Hepatocyte (in vitro differentiated cells): ENCODE results near the gene LRRC3.

ENCODE experiments used
- CTCF ChIP-seq: fragments of 200-600 bp; sonication (generic); IDR thresholded peaks from 2 replicates; pipeline ENCODE4 v1.5.1; 2016; ENCODE audit warnings: antibody characterized with exemption, mild to moderate bottlenecking; ENCODE audit not compliant: poor library complexity
- EZH2 ChIP-seq: fragments of 200-600 bp; sonication (generic); IDR thresholded peaks from 2 replicates; pipeline ENCODE4 v1.6.1; 2016; ENCODE audit warnings: antibody characterized with exemption, mild to moderate bottlenecking, borderline replicate concordance
- EZH2phosphoT487 ChIP-seq: fragments of 200-600 bp; sonication (generic); IDR thresholded peaks from one replicate; pipeline ENCODE4 v1.6.1; 2018; ENCODE audit warnings: antibody characterized with exemption, mild to moderate bottlenecking, low read depth, moderate library complexity; ENCODE audit not compliant: unreplicated experiment, severe bottlenecking

- TF ChIP-seq CTCF (no peak), EZH2 (no peak), EZH2phosphoT487 (no peak)
These were observed 35.5 kb downstream of the LRRC3 start for GRCh38 chr21:44490816-44491215.
